HL-60 (cell line): ENCODE measurements around the gene KCNMA1.

Experiments used
- GABPA ChIP-seq: IDR thresholded peaks from 2 replicates; pipeline ENCODE4 v1.6.1; 2012; ENCODE audit warnings: low read depth
- POLR2AphosphoS5 ChIP-seq: IDR thresholded peaks from 2 replicates; pipeline ENCODE4 v1.6.1; 2012; ENCODE audit warnings: low read depth
- REST ChIP-seq: IDR thresholded peaks from 2 replicates; pipeline ENCODE4 v1.6.1; 2012; ENCODE audit warnings: low read depth; ENCODE audit not compliant: insufficient replicate concordance
- TF ChIP-seq, protein P1 (sequence below): IDR thresholded peaks from one replicate; pipeline ENCODE4 v1.5.1; 2011; ENCODE audit warnings: low read length, control low read depth, inconsistent platforms; ENCODE audit not compliant: insufficient read depth

DNA sequence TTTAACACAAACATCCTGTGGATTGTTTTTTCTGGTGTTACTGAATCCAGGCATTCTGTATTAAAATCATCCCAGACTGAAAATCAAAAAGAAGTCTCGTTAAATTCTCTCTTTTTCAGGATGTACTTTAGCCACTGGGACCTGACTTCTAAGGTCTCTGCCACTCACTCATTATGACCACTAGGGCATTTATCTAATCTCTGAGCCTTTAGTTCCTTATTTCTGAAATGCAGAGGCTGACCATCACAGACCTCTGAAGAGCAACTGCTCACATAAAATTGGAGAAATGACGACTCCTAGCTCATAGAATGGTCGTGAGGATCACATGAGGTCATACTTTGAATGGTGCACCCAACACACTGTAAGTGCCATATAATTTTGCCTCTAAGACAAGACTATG, 63.2 kb downstream of the KCNMA1 start:
- TF ChIP-seq, protein P1, sequence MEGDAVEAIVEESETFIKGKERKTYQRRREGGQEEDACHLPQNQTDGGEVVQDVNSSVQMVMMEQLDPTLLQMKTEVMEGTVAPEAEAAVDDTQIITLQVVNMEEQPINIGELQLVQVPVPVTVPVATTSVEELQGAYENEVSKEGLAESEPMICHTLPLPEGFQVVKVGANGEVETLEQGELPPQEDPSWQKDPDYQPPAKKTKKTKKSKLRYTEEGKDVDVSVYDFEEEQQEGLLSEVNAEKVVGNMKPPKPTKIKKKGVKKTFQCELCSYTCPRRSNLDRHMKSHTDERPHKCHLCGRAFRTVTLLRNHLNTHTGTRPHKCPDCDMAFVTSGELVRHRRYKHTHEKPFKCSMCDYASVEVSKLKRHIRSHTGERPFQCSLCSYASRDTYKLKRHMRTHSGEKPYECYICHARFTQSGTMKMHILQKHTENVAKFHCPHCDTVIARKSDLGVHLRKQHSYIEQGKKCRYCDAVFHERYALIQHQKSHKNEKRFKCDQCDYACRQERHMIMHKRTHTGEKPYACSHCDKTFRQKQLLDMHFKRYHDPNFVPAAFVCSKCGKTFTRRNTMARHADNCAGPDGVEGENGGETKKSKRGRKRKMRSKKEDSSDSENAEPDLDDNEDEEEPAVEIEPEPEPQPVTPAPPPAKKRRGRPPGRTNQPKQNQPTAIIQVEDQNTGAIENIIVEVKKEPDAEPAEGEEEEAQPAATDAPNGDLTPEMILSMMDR: no peak
- TF ChIP-seq POLR2AphosphoS5 (no peak), GABPA (no peak), REST (no peak)
